Mucosa of rectum (tissue), 2 donors: Measurements from ENCODE around the gene UTS2.

Source experiments
- H3K27ac ChIP-seq, 2 donors: one replicate each; pipeline ENCODE4 v1.7.0; 2013; ENCODE audit warnings: inconsistent platforms in 2 of 2, low read depth in 2 of 2, low read length in 2 of 2
- H3K27me3 ChIP-seq, 2 donors: one replicate each; pipeline ENCODE4 v1.7.0; 2013; ENCODE audit warnings: low read length in 2 of 2; ENCODE audit not compliant: control insufficient read depth in 2 of 2, insufficient read depth in 2 of 2
- H3K36me3 ChIP-seq, 2 donors: one replicate each; pipeline ENCODE4 v1.7.0; 2013; ENCODE audit warnings: low read length in 2 of 2; ENCODE audit not compliant: control insufficient read depth in 2 of 2, insufficient read depth in 2 of 2
- H3K4me1 ChIP-seq, 2 donors: one replicate each; pipeline ENCODE4 v1.7.0; 2013; ENCODE audit warnings: low read length in 2 of 2, mild to moderate bottlenecking in 1 of 2; ENCODE audit not compliant: control insufficient read depth in 2 of 2, insufficient read depth in 2 of 2
- H3K4me3 ChIP-seq, 2 donors: one replicate each; pipeline ENCODE4 v1.7.0; 2013; ENCODE audit warnings: low read length in 2 of 2
- H3K9ac ChIP-seq, 2 donors: one replicate each; pipeline ENCODE4 v1.7.0; 2013; ENCODE audit warnings: low read length in 2 of 2, low read depth in 1 of 2, mild to moderate bottlenecking in 1 of 2
- H3K9me3 ChIP-seq, 2 donors: one replicate each; pipeline ENCODE4 v1.7.0; 2013; ENCODE audit warnings: low read length in 2 of 2; ENCODE audit not compliant: control insufficient read depth in 2 of 2
- donor health status: healthy.
- donor health status: Normal muscosa, but diverticular disease.

The UTS2 gene

GRCh38 chr1:7824701-7825100, 28.2 kb downstream of the UTS2 start:
- H3K27me3 ChIP-seq: no peaks in the 10 kb centered on the region
- H3K36me3 ChIP-seq: peaks cover 18 to 27% of the 10 kb centered on the region in 2 donors

GRCh38 chr1:7821282-7821681, 31.6 kb downstream of the UTS2 start:
- Histone ChIP-seq H3K4me1 (no peaks in the 10 kb centered on the region), H3K36me3 (peaks cover 15% of the 10 kb centered on the region in 2 donors), H3K9ac (no peak overlapping the region), H3K27me3 (no peaks in the 10 kb centered on the region), H3K9me3 (no peaks in the 10 kb centered on the region), H3K27ac (no peak overlapping the region), H3K4me3 (no peak overlapping the region)

More at GRCh38 chr1:7824701-7825100, 28.2 kb downstream of the UTS2 start:
- no peak overlapping the region for H3K9ac ChIP-seq
- H3K4me3 ChIP-seq: no peak overlapping the region
- H3K9me3 ChIP-seq: no peaks in the 10 kb centered on the region
- H3K4me1 ChIP-seq: no peaks in the 10 kb centered on the region
- H3K27ac ChIP-seq: no peak overlapping the region

- H3K27ac ChIP-seq: no peak overlapping the region
- no peak overlapping the region for H3K4me3 ChIP-seq
- peaks cover 23 to 40% of the 10 kb centered on the region in 2 donors for H3K36me3 ChIP-seq
- H3K4me1 ChIP-seq: no peaks in the 10 kb centered on the region
- H3K27me3 ChIP-seq: no peaks in the 10 kb centered on the region
- no peak overlapping the region for H3K9ac ChIP-seq
- H3K9me3 ChIP-seq: peaks cover 3% of the 10 kb centered on the region in 2 donors
These were observed 39.0 kb downstream of the UTS2 start for GRCh38 chr1:7813677-7814373.

GRCh38 chr1:7811476-7811875, 41.4 kb downstream of the UTS2 start:
- peaks cover 26 to 47% of the 10 kb centered on the region in 2 donors for H3K36me3 ChIP-seq

GRCh38 chr1:7810395-7810794, 42.5 kb downstream of the UTS2 start:
- Histone ChIP-seq H3K4me3 (no peak overlapping the region), H3K36me3 (peaks cover 26 to 50% of the 10 kb centered on the region in 2 donors), H3K27me3 (no peaks in the 10 kb centered on the region), H3K9me3 (peaks cover 3% of the 10 kb centered on the region in 2 donors), H3K27ac (no peak overlapping the region), H3K9ac (no peak overlapping the region), H3K4me1 (no peaks in the 10 kb centered on the region)

More at GRCh38 chr1:7811476-7811875, 41.4 kb downstream of the UTS2 start:
- H3K4me1 ChIP-seq: no peaks in the 10 kb centered on the region
- peaks cover 3% of the 10 kb centered on the region in 2 donors for H3K9me3 ChIP-seq
- H3K4me3 ChIP-seq: no peak overlapping the region
- no peak overlapping the region for H3K9ac ChIP-seq
- no peaks in the 10 kb centered on the region for H3K27me3 ChIP-seq
- no peak overlapping the region for H3K27ac ChIP-seq

- no peak overlapping the region for H3K27ac ChIP-seq
- H3K27me3 ChIP-seq: no peaks in the 10 kb centered on the region
- peaks cover 3% of the 10 kb centered on the region in 2 donors for H3K9me3 ChIP-seq
- H3K36me3 ChIP-seq: peaks cover 30 to 54% of the 10 kb centered on the region in 2 donors
- no peak overlapping the region for H3K9ac ChIP-seq
- no peaks in the 10 kb centered on the region for H3K4me1 ChIP-seq
- H3K4me3 ChIP-seq: no peak overlapping the region
These were observed 43.1 kb downstream of the UTS2 start for GRCh38 chr1:7809742-7810141.

- Histone ChIP-seq H3K36me3 (peaks cover 26 to 51% of the 10 kb centered on the region in 2 donors), H3K27ac (no peak overlapping the region), H3K4me3 (no peak overlapping the region), H3K9me3 (no peaks in the 10 kb centered on the region), H3K27me3 (no peaks in the 10 kb centered on the region), H3K9ac (no peak overlapping the region), H3K4me1 (no peaks in the 10 kb centered on the region)
These were observed 44.5 kb downstream of the UTS2 start for GRCh38 chr1:7808253-7808844.

GRCh38 chr1:7805460-7805859, 47.4 kb downstream of the UTS2 start:
- H3K36me3 ChIP-seq: peaks cover 16 to 38% of the 10 kb centered on the region in 2 donors
- H3K4me3 ChIP-seq: no peak overlapping the region
- no peak overlapping the region for H3K9ac ChIP-seq
- no peaks in the 10 kb centered on the region for H3K27me3 ChIP-seq
- no peaks in the 10 kb centered on the region for H3K4me1 ChIP-seq
- no peaks in the 10 kb centered on the region for H3K9me3 ChIP-seq
- no peak overlapping the region for H3K27ac ChIP-seq
